ENCODE results near the gene SETD3. TPM values are rescaled to one million over a fixed set of nuclear protein-coding genes. Genes with fewer than 3 reads are reported as not detected.

Gene SETD3
- total RNA-seq, 1 donor from 2014 or later, result 62.8 TPM

GRCh38 chr14:99475660-99476059, 5.0 kb downstream of the SETD3 start:
- Histone ChIP-seq H3K36me3 (ENCODE audit: insufficient read depth, low read length) (peaks cover 2% of the 10 kb centered on the region), H3K4me3 (ENCODE audit: insufficient read depth, low read depth, low read length) (no peak overlapping the region), H3K9ac (ENCODE audit: low read length) (no peak overlapping the region), H3K79me2 (ENCODE audit: insufficient read depth, low read length) (peaks cover 93% of the 10 kb centered on the region), H3K4me1 (ENCODE audit: insufficient read depth, low read length) (peaks cover 9% of the 10 kb centered on the region), H3K27ac (ENCODE audit: low read depth, low read length) (no peak overlapping the region), H2AFZ (ENCODE audit: low read depth, low read length) (no peak overlapping the region), H4K20me1 (ENCODE audit: insufficient read depth, low read length) (peaks cover 69% of the 10 kb centered on the region), H3K27me3 (ENCODE audit: insufficient read depth, low read length) (no peaks in the 10 kb centered on the region), H3K4me2 (ENCODE audit: low read length) (no peak overlapping the region), H3K9me3 (ENCODE audit: insufficient read depth, low read depth, low read length) (no peaks in the 10 kb centered on the region)
- Mint-ChIP-seq H3K36me3 (ENCODE audit: low read depth, unreplicated experiment) (no peaks in the 10 kb centered on the region), H3K9me3 (ENCODE audit: unreplicated experiment) (no peaks in the 10 kb centered on the region), H3K4me3 (ENCODE audit: unreplicated experiment) (no peak overlapping the region), H3K4me1 (ENCODE audit: low read depth, unreplicated experiment) (peaks cover 37% of the 10 kb centered on the region), H3K27ac (ENCODE audit: unreplicated experiment) (no peak overlapping the region), H3K27me3 (ENCODE audit: low read depth, unreplicated experiment) (no peaks in the 10 kb centered on the region)
- TF ChIP-seq CTCF (IDR thresholded peaks at IDR 0.05; ENCODE audit: insufficient read depth, low read depth, low read length) (no peak), EZH2 (IDR thresholded peaks at IDR 0.05; ENCODE audit: insufficient read depth, low read length) (no peak)
- no peak for DNase-seq (ENCODE audit: low read depth)
- no peak for FAIRE-seq

- Histone ChIP-seq H3K36me3 (ENCODE audit: insufficient read depth, low read length) (peaks cover 2% of the 10 kb centered on the region), H3K9me3 (ENCODE audit: insufficient read depth, low read depth, low read length) (no peaks in the 10 kb centered on the region), H3K27ac (ENCODE audit: low read depth, low read length) (no peak overlapping the region), H3K4me1 (ENCODE audit: insufficient read depth, low read length) (peaks cover 9% of the 10 kb centered on the region), H4K20me1 (ENCODE audit: insufficient read depth, low read length) (peaks cover 74% of the 10 kb centered on the region), H2AFZ (ENCODE audit: low read depth, low read length) (no peak overlapping the region), H3K79me2 (ENCODE audit: insufficient read depth, low read length) (peaks cover 96% of the 10 kb centered on the region), H3K4me2 (ENCODE audit: low read length) (no peak overlapping the region), H3K4me3 (ENCODE audit: insufficient read depth, low read depth, low read length) (no peak overlapping the region), H3K27me3 (ENCODE audit: insufficient read depth, low read length) (no peaks in the 10 kb centered on the region), H3K9ac (ENCODE audit: low read length) (no peak overlapping the region)
- Mint-ChIP-seq H3K27me3 (ENCODE audit: low read depth, unreplicated experiment) (no peaks in the 10 kb centered on the region), H3K4me3 (ENCODE audit: unreplicated experiment) (no peak overlapping the region), H3K27ac (ENCODE audit: unreplicated experiment) (no peak overlapping the region), H3K36me3 (ENCODE audit: low read depth, unreplicated experiment) (no peaks in the 10 kb centered on the region), H3K4me1 (ENCODE audit: low read depth, unreplicated experiment) (peaks cover 37% of the 10 kb centered on the region), H3K9me3 (ENCODE audit: unreplicated experiment) (no peaks in the 10 kb centered on the region)
- FAIRE-seq (no peak), DNase-seq (ENCODE audit: low read depth) (no peak)
- TF ChIP-seq EZH2 (IDR thresholded peaks at IDR 0.05; ENCODE audit: insufficient read depth, low read length) (no peak), CTCF (IDR thresholded peaks at IDR 0.05; ENCODE audit: insufficient read depth, low read depth, low read length) (no peak)
Measured at GRCh38 chr14:99475179-99475578, 5.5 kb downstream of the SETD3 start.

- no peak for FAIRE-seq
- H3K27ac Mint-ChIP-seq (ENCODE audit: unreplicated experiment), result no peak overlapping the region
- no peaks in the 10 kb centered on the region for H3K27me3 Mint-ChIP-seq (ENCODE audit: low read depth, unreplicated experiment)
- H3K9ac ChIP-seq (ENCODE audit: low read length), result no peak overlapping the region
- no peaks in the 10 kb centered on the region for H3K36me3 Mint-ChIP-seq (ENCODE audit: low read depth, unreplicated experiment)
- no peaks in the 10 kb centered on the region for H3K4me1 ChIP-seq (ENCODE audit: insufficient read depth, low read length)
- H3K36me3 ChIP-seq (ENCODE audit: insufficient read depth, low read length), result peaks cover 2% of the 10 kb centered on the region
- no peaks in the 10 kb centered on the region for H3K27me3 ChIP-seq (ENCODE audit: insufficient read depth, low read length)
- H3K4me3 Mint-ChIP-seq (ENCODE audit: unreplicated experiment), result no peak overlapping the region
- H3K79me2 ChIP-seq (ENCODE audit: insufficient read depth, low read length), result peaks cover 96% of the 10 kb centered on the region
- H3K9me3 ChIP-seq (ENCODE audit: insufficient read depth, low read depth, low read length), result no peaks in the 10 kb centered on the region
- H3K4me2 ChIP-seq (ENCODE audit: low read length), result no peak overlapping the region
- H3K9me3 Mint-ChIP-seq (ENCODE audit: unreplicated experiment), result no peaks in the 10 kb centered on the region
- H3K4me1 Mint-ChIP-seq (ENCODE audit: low read depth, unreplicated experiment), result peaks cover 40% of the 10 kb centered on the region
- TF ChIP-seq CTCF (IDR thresholded peaks at IDR 0.05; ENCODE audit: insufficient read depth, low read depth, low read length), result no peak
- no peak for TF ChIP-seq EZH2 (IDR thresholded peaks at IDR 0.05; ENCODE audit: insufficient read depth, low read length)
- no peak overlapping the region for H3K27ac ChIP-seq (ENCODE audit: low read depth, low read length)
- no peak overlapping the region for H3K4me3 ChIP-seq (ENCODE audit: insufficient read depth, low read depth, low read length)
- no peak for DNase-seq (ENCODE audit: low read depth)
- no peak overlapping the region for H2AFZ ChIP-seq (ENCODE audit: low read depth, low read length)
- peaks cover 75% of the 10 kb centered on the region for H4K20me1 ChIP-seq (ENCODE audit: insufficient read depth, low read length)
Measured at GRCh38 chr14:99473458-99473857, 7.2 kb downstream of the SETD3 start.
